GM18873 (cell line): ENCODE measurements around the gene STAM.
"Not testable (repeated sequence)": the region's sequence is repeated elsewhere in the genome, so short reads cannot be mapped to it uniquely, and the experiment has no call there.

Experiments
- ATAC-seq: cut with Tn5 transposase; IDR thresholded peaks from one replicate; pipeline ENCODE4 v1.9.1; 2021; ENCODE audit warnings: mild to moderate bottlenecking, moderate library complexity, moderate number of reproducible peaks; ENCODE audit not compliant: unreplicated experiment, low FRiP score

STAM gene

DNA sequence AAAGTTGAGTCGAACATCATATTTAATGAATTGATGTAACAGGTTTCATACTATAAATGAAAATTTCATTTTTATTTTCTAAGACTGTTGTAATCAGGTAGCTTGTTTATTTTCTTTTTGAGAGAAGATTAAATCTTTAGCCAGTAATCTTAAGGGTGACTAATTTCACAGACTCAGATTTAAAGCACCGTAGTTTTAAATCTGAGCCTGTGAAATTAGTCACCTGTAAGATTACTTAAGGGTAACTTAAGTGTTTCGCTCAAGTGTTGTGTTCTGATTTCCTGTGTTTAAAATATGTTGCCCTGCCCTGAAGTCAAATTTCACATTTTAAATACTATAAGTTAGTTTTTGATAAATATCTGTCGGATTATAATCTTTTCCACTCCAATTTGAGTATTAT, 72.2 kb downstream of the STAM start:
- ATAC-seq, result no peak

GRCh38 chr10:17722317-17723014, 78.5 kb downstream of the STAM start:
- not testable (repeated sequence) for ATAC-seq

DNA sequence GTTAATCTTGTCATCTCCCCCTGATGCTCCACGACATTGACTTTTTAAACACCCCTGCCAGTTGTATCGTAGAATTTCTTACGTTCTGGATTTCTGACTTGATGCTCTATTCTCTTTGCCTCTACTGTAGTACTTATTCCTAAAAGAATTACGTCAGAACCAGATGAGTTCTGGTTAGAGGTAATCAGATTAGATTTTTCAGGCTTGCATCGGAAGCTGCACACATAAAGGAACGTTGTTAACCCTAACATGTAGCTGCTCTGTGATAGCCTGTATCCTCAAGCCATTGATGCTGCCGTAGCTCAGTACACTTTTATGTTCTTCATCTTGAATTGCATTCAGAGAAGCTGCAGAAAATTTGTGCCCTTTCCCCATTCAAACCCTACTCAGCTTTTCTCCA, 81.8 kb downstream of the STAM start:
- ATAC-seq, result no peak

- no peak for ATAC-seq
These were observed 85.7 kb downstream of the STAM start for GRCh38 chr10:17729630-17730029.

DNA sequence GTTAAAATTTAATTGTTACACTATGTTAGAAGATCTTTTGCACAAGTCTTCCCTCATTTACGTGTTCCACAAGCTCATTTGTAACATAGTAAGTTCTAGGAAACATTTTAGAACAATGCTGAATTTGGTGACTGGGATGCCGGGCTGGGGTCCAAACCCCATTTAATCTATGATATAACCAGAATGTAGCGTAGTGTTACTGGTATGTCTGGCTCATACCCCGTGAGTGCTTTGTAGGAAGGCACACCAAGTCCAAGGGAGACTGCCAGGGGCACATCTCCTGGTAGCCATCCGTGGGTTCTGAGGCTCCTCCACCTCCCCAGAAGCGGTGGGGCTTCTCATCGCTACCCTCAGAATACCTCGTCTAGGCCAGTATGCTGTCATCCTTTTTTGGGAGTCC, 86.7 kb downstream of the STAM start:
- ATAC-seq, result no peak

DNA sequence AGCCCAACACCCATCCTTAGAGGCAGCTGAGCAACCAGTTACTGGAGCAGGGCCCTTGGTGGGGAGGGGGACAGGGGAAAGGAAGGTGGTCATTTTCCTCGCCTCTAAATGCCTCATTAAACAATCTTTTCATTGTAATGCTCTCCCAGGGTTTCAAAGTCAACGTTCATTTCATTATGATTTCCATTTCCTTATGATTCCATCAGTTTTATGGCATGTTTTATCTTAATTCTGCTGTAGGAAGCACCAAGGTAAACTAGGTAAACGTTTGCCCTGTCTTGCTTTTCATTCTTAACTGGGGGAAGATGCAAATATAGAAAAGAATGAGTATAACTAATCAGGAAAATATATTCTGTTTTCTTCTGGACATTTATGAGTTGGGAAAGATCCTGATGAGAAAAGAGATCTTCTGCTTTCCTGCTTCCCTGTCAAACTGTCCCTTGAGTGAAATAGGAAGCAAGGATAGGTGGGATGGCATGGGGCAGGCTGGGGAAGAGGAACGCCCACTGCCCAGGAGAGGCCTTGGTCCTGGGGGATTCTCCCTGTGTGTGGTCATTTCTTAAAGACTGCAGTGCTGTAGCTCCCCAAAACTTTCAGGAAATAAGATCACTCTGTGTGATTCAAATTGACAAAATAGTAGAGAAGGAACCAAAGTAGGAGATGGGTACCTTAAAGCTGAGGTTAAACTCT, 87.5 kb downstream of the STAM start:
- no peak for ATAC-seq

GRCh38 chr10:17733620-17734019, 89.7 kb downstream of the STAM start:
- no peak for ATAC-seq

DNA sequence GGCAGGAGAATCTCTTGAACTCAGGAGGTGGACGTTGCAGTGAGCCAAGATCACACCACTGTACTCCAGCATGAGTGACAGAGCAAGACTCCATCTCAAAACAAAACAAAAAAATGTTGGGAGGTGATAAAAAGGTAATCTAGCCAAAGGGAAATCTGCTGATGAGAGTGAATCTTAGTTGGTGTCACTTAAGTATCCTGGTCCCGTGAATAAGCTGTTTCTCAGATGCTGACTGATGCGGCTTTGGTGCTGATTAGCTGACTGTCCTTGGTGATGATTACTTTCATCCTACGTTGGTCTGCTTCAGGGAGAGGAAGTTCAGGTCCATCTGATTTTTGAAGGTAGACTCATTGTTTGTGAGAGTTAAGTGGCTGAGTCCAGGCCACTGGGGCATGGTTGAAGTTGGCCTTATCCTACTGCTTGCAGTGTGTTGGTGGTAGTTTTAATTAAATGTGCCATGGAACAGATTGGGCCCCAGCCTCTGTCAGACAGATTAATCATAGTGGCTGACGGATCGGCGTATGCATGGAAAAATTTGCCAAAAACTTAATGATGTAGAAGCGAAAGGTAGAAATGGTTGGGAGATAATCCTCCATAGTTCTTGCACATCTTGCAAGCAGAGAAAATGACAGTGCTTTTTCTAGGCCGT, 90.6 kb downstream of the STAM start:
- no peak for ATAC-seq

DNA sequence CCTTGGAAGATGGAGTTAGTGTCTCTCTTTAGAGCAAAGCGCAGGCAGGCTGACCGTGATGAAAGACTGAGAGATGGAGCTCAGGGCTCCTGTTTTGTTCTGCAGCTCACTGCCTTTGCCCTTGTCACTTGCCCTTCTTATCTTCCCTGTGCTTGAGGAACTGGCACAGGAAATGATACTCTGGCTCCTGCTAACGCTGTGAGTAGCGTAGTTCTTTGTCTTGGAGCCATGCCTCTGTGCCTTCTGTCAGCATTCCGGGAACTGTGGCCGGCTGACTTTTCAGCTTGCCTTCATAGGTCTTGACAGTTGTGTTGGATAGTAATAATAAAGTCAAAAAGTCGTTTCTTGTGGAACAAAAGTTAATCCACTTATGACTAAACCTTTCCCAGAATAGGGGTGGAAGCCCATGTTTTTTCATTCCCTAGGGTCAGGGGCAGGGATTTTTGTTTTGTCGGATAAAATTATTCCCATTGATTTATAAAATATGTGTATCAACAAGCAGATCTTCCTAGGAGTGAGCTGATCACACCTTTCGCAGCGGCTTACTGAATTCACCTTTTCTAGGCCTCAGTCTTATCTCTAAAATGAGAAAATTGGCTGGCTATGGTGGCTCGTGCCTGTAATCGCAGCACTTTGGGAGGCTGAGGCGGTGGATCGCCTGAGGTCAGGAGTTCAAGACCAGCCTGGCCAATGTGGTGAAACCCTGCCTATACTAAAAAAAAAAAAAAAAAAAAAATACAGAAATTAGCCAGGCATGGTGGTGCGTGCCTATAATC, 91.4 kb downstream of the STAM start:
- no peak for ATAC-seq

GRCh38 chr10:17736223-17736622, 92.3 kb downstream of the STAM start:
- ATAC-seq, result no peak

GRCh38 chr10:17737027-17737965, 93.3 kb downstream of the STAM start:
- ATAC-seq, result no peak

DNA sequence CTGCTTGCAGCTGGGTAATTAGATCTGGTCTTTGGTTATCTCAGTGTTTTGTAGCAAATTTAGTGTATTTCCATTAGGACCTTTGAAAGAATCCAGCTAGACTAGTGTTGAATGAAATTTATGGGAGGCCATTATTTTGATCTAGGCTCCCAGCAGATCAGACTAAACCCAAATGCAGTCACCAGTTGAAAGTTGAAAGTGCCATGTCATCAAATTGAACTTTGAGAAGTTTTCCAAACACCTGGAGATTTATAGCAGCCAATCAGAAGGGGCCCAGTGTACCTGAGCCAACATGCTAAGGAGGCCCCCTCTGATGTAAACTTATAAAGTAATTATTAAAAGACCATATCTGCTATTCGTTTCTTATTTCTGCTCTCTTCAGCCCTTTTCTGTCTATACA, 96.7 kb downstream of the STAM start:
- ATAC-seq, result no peak

DNA sequence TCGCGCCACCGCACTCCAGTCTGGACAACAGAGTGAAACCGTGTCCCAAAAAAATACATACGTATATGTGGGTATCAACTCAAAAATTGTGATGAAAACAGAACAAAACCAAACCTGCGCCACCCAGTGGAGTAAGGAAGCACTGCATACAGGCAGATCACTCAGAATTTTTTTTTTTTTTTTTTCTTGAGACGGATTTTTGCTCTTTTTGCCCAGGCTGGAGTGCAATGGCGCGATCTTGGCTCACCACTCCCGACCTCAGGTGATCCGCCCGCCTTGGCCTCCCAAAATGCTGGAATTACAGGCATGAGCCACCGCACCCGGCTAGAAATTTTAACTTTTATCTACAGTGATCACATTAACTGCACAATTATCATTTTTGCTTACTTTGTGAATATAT, 99.0 kb downstream of the STAM start:
- peak; percentile 53 for ATAC-seq

- ATAC-seq, result no peak
These were observed 99.5 kb downstream of the STAM start for GRCh38 chr10:17743437-17743836.

DNA sequence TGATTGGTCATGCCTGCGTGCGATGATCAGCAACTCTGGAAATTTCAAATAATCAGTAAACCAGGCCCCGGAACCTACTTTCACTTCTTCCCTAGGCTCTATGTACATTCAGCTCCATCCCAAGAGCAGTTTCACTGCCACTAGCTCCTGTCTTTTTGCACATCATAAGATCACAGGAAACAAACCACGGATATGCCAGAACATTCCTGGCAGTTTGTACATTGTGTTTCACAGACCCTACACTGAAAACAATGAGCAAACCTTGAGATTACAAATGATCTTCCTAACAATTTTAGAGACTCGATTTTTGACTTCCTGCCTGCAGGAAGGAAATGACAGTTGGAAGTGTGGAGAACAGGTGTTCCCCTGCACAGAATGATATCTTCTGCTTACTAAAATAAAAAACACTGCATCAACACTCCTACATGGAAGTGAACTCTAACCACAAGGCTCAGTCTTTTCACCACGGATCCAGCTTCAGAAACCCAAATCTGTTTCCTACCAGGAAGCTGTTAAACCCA, 100.5 kb downstream of the STAM start:
- no peak for ATAC-seq

DNA sequence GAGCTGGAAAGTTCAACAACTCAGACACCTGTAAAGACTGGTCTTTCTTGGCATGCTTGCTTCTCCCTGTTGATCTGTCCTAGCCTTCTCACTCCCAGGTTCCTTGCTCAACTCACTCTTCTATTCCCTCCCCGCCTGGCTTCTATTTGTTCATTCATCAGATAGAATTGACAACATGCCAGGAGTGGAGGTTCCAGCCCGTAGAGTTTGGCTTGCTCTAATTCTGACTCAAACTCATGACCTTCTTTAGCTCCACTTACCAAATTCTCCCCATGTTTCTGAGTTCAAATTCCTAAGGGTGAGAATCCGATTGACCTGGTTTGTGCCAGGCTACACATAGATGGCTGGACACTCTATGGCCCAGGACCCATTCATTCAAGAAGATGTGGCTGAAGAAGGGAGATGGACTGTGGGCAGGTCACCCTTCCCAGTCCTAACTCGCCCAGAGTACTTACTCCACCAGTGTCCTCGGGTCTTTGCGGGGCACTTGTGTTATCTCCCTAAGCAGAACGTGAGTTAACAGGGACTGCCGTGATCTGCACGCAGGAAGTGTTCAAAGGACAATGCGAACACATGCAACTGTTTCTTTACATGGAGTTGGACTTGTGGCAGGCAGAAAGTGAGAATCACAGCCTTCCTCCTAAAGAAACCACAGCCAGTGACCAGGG, 104.1 kb downstream of the STAM start:
- no peak for ATAC-seq

GRCh38 chr10:17749890-17750289, 105.9 kb downstream of the STAM start:
- no peak for ATAC-seq

DNA sequence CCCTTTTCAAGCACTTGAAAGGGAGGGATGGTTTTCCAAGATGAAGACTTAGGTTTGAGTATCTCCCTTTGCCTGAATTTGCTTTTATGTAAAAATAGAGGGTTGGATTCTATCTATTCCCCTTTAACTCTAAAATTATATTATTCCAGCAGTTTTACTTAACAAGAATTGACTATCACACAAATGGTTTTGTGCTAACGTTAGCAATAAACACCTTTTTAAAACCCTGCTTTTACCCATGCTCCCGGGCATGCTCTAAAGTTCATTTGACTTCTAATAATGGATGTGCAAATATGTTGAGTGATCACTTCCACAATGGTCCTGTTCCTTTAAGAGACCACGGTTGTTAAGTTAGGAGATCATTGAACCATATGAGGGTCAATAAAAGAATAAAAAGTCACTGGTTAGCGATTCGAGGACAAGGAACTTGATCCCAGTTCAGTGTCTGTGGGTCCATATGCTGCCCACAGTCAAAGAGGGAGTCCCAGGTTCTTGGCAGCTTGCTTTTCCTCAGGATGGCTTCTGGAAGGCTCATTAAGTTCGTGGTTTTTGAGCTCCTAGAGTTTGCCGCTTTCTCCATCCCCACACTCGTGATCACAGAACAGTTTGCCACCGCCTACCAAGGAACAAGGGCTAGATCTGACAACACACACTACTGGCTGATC, 108.0 kb downstream of the STAM start, which contains the start of gene TMEM236:
TSS of gene TMEM236 (plus strand) at position 421 of the 665 bp plus-strand sequence. CDS start at position 516, 95 bp downstream.
- no peak for ATAC-seq
